GDM1 (cell line): Measurements from ENCODE around the gene ALCAM.

Experiments
- DNase-seq: peaks from one replicate; lab custom pipeline; 2025; lab: John Stamatoyannopoulos, UW

Gene ALCAM

GRCh38 chr3:105490045-105490444 lies 123.3 kb downstream of the ALCAM start:
- no peak for DNase-seq

- no peak for DNase-seq
Observed at GRCh38 chr3:105493305-105493892, 126.7 kb downstream of the ALCAM start.

GRCh38 chr3:105495021-105495420 lies 128.3 kb downstream of the ALCAM start:
- DNase-seq, result no peak

GRCh38 chr3:105496343-105496742 lies 129.6 kb downstream of the ALCAM start:
- no peak for DNase-seq

GRCh38 chr3:105497386-105497785 lies 130.7 kb downstream of the ALCAM start:
- DNase-seq, result no peak

- DNase-seq, result no peak
Observed at GRCh38 chr3:105499961-105500360, 133.3 kb downstream of the ALCAM start.

GRCh38 chr3:105502333-105502732 lies 135.6 kb downstream of the ALCAM start:
- DNase-seq, result no peak

- DNase-seq, result no peak
Observed at GRCh38 chr3:105503191-105503593, 136.5 kb downstream of the ALCAM start.

- DNase-seq, result no peak
Observed at GRCh38 chr3:105504440-105504951, 137.8 kb downstream of the ALCAM start.

GRCh38 chr3:105505170-105505569 lies 138.5 kb downstream of the ALCAM start:
- DNase-seq, result peak; percentile 4

- no peak for DNase-seq
Observed at GRCh38 chr3:105511031-105511430, 144.3 kb downstream of the ALCAM start.

GRCh38 chr3:105512061-105512460 lies 145.4 kb downstream of the ALCAM start:
- no peak for DNase-seq

- no peak for DNase-seq
Observed at GRCh38 chr3:105513042-105513441, 146.3 kb downstream of the ALCAM start.

- DNase-seq, result no peak
Observed at GRCh38 chr3:105513886-105514285, 147.2 kb downstream of the ALCAM start.

GRCh38 chr3:105515372-105515771 lies 148.7 kb downstream of the ALCAM start:
- DNase-seq, result no peak

GRCh38 chr3:105516972-105517371 lies 150.3 kb downstream of the ALCAM start:
- no peak for DNase-seq

GRCh38 chr3:105518203-105518602 lies 151.5 kb downstream of the ALCAM start:
- no peak for DNase-seq

- DNase-seq, result peak; percentile 35
Observed at GRCh38 chr3:105518806-105519418, 152.2 kb downstream of the ALCAM start.

- no peak for DNase-seq
Observed at GRCh38 chr3:105521770-105522169, 155.1 kb downstream of the ALCAM start.

- no peak for DNase-seq
Observed at GRCh38 chr3:105523501-105523900, 156.8 kb downstream of the ALCAM start.

GRCh38 chr3:105525531-105525930 lies 158.8 kb downstream of the ALCAM start:
- no peak for DNase-seq

- no peak for DNase-seq
Observed at GRCh38 chr3:105526360-105527111, 159.8 kb downstream of the ALCAM start.

- DNase-seq, result no peak
Observed at GRCh38 chr3:105527535-105527934, 160.8 kb downstream of the ALCAM start.
